ENCODE measurements around the gene CYS1.

Gene CYS1

DNA sequence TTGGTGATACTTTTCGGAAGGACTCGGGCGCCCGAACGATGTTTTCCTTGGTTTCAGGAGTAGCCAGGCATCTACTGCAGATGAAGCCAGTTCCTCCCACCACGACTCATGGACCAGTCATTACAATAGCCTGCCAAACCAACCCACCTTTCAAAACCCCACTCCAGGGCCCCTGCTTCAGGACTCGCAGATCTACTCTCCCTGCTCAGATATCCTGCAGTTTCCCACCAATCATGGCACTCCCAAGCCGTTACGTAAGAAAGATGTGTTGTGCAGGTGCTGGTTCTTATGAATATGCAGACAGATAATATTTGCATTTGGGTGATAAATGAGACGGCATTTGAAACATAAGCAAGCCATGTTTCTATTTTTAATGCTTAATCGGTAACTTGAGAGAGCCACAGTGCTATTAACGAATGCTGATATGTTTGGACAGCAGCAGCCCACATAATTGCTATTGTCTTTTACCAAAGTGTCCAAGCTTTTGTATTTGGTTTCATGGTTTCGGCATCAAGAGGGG lies 3.5 kb upstream of the CYS1 start:
- no peaks in the 10 kb centered on the region for H3K9me3 ChIP-seq (ENCODE audit: insufficient read depth, low read length)
- H3K4me1 ChIP-seq (ENCODE audit: insufficient read depth, insufficient read length), result no peaks in the 10 kb centered on the region
- H3K4me3 ChIP-seq (ENCODE audit: insufficient read length, low read depth), result no peak overlapping the region
- H3K9ac ChIP-seq (ENCODE audit: insufficient read length, low read depth), result no peak overlapping the region
- DNase-seq (ENCODE audit: low read depth, low spot score), result no peak
- no peaks in the 10 kb centered on the region for H3K36me3 ChIP-seq (ENCODE audit: insufficient read depth, insufficient read length, low read length)
- TF ChIP-seq YY1 (IDR thresholded peaks at IDR 0.05; ENCODE audit: insufficient read depth, insufficient read length) (no peak), ZNF274 (IDR thresholded peaks at IDR 0.05; ENCODE audit: low read depth, low read length) (no peak), SUZ12 (IDR thresholded peaks at IDR 0.05; ENCODE audit: extremely low read depth, insufficient read depth, insufficient read length) (no peak)
- H3K27me3 ChIP-seq (ENCODE audit: insufficient read depth, insufficient read length), result peaks cover 17% of the 10 kb centered on the region

DNA sequence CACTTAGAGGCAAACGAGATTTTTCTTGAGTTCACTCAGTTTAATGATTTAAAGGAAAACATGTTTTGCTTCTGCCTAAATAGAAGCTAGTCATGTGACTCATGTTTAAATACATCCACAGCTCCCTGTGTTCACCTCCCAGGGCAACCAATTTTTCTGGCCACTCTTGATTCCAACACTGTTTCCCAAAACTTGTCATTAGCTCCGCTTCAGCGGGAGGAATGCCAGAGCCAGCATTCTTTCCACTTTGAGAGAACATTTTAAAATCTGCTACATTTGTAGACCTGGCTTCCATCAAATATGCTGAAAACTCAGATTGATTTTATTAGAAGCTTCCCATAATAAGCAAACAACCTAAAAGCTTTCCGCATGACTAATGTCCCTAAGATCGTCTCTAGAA lies 2.8 kb upstream of the CYS1 start:
- DNase-seq (ENCODE audit: low read depth, low spot score), result no peak
- no peaks in the 10 kb centered on the region for H3K4me1 ChIP-seq (ENCODE audit: insufficient read depth, insufficient read length)
- TF ChIP-seq YY1 (IDR thresholded peaks at IDR 0.05; ENCODE audit: insufficient read depth, insufficient read length) (no peak), ZNF274 (IDR thresholded peaks at IDR 0.05; ENCODE audit: low read depth, low read length) (no peak), SUZ12 (IDR thresholded peaks at IDR 0.05; ENCODE audit: extremely low read depth, insufficient read depth, insufficient read length) (no peak)
- peaks cover 24% of the 10 kb centered on the region for H3K27me3 ChIP-seq (ENCODE audit: insufficient read depth, insufficient read length)
- no peak overlapping the region for H3K9ac ChIP-seq (ENCODE audit: insufficient read length, low read depth)
- H3K36me3 ChIP-seq (ENCODE audit: insufficient read depth, insufficient read length, low read length), result no peaks in the 10 kb centered on the region
- H3K9me3 ChIP-seq (ENCODE audit: insufficient read depth, low read length), result no peaks in the 10 kb centered on the region
- H3K4me3 ChIP-seq (ENCODE audit: insufficient read length, low read depth), result no peak overlapping the region

DNA sequence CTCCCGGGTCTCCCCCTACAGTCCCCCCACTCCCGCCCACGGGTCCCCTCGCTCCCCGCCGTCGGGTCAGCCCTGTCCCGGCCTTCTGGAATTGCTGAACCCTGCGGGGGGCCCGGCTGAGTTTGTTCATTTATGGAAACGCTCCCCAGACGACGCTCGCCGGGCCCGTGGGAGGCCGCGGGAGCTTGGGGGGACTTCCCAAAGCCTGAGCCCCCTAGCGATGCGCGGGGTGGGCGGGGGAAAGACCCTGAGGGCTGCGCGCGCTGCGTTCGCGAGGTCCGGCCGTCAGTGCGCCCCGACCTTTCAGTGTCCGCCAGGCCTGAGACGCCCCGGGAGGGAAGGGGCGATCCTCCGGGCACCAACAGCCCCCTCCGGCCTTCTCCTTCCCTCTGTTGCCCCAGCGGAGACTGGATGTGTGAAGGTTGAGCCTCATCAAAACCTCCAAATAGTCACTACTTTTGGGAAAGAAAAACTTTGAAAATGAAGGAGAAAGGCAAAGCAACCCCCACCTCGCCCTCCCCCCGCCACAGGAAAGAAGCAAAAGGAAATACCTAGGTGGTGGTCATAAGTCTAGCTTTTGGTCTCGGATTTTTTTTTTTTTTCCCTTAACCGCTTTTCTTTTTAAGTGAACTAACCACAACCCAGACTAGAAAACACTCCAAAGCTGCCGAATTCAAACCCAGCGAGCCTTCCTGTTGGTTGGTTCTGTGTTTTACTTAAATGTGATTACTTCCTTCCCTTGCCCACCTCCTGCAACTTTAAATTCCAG lies 509 bp upstream of the CYS1 start:
- Histone ChIP-seq H3K36me3 (ENCODE audit: insufficient read depth, insufficient read length, low read length) (no peaks in the 10 kb centered on the region), H3K9me3 (ENCODE audit: insufficient read depth, low read length) (no peaks in the 10 kb centered on the region), H3K9ac (ENCODE audit: insufficient read length, low read depth) (peak overlapping the region; percentile 32), H3K4me3 (ENCODE audit: insufficient read length, low read depth) (peak overlapping the region; percentile 26), H3K27me3 (ENCODE audit: insufficient read depth, insufficient read length) (peaks cover 32% of the 10 kb centered on the region), H3K4me1 (ENCODE audit: insufficient read depth, insufficient read length) (no peaks in the 10 kb centered on the region)
- DNase-seq (ENCODE audit: low read depth, low spot score), result no peak
- TF ChIP-seq ZNF274 (IDR thresholded peaks at IDR 0.05; ENCODE audit: low read depth, low read length), result no peak
- TF ChIP-seq YY1 (IDR thresholded peaks at IDR 0.05; ENCODE audit: insufficient read depth, insufficient read length), result no peak
- TF ChIP-seq SUZ12 (IDR thresholded peaks at IDR 0.05; ENCODE audit: extremely low read depth, insufficient read depth, insufficient read length), result no peak

DNA sequence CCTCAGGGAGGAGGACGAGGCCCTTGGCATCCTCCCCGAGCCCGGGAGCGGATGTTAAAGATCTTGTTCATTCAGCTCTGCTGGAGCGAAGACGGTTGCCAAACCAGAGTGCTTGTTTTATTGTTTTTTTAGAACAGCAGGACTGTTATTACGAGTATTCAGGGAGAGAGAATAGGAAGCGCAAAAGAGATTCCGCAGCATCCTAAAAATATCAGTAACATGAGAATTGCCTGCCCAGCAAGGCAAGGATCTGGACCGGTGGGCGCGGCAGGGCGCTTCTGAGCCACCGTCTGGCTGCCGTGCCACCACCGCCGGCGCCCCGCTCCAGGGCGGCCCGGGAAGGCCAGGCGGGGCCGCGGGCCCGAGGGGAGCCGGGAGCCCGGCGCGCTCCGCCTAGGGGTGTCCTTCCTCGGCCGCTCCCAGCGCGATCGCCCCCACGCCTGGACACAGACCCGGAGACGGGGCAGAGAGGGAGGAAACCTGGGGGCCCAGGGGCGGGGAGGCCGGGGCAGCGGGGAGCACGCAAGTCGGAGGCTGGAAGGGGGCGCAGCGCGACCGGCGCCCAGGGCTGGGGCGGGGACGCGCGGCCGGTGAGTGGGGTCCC lies 843 bp downstream of the CYS1 start:
- H3K9me3 ChIP-seq (ENCODE audit: insufficient read depth, low read length), result no peaks in the 10 kb centered on the region
- H3K9ac ChIP-seq (ENCODE audit: insufficient read length, low read depth), result peak overlapping the region; percentile 50
- TF ChIP-seq YY1 (IDR thresholded peaks at IDR 0.05; ENCODE audit: insufficient read depth, insufficient read length), result no peak
- no peak for TF ChIP-seq ZNF274 (IDR thresholded peaks at IDR 0.05; ENCODE audit: low read depth, low read length)
- TF ChIP-seq SUZ12 (IDR thresholded peaks at IDR 0.05; ENCODE audit: extremely low read depth, insufficient read depth, insufficient read length), result no peak
- peak overlapping the region; percentile 36 for H3K4me3 ChIP-seq (ENCODE audit: insufficient read length, low read depth)
- no peak for DNase-seq (ENCODE audit: low read depth, low spot score)
- peaks cover 32% of the 10 kb centered on the region for H3K27me3 ChIP-seq (ENCODE audit: insufficient read depth, insufficient read length)
- no peaks in the 10 kb centered on the region for H3K4me1 ChIP-seq (ENCODE audit: insufficient read depth, insufficient read length)
- H3K36me3 ChIP-seq (ENCODE audit: insufficient read depth, insufficient read length, low read length), result no peaks in the 10 kb centered on the region

DNA sequence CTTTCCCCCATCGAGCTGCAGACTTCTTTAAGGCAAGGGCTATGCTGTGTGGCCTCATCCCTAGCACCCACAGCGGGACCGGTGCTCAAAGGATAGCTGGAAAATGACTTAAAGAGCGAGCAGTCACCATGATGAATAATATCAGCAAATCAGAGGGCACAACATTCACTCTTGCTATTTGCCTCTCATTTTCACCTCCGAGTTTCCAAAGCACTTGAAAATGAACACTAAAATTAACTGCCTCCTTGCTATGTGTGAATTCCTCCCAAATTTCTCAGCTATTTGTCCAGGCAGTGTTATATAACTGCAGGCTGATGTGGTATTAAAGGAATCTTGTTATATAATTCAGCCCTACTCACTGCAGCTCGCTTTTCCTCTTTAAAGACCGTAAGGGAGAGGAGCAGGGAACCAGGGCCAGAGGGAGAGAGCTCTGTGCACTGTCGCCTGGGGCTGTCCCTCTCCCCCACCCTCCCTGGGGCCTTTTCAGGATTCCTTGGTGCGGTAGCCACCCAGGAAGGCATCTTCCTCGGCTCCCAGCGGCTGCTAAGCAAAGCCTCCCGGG lies 1.4 kb downstream of the CYS1 start:
- no peak for TF ChIP-seq YY1 (IDR thresholded peaks at IDR 0.05; ENCODE audit: insufficient read depth, insufficient read length)
- no peak for TF ChIP-seq SUZ12 (IDR thresholded peaks at IDR 0.05; ENCODE audit: extremely low read depth, insufficient read depth, insufficient read length)
- no peak for TF ChIP-seq ZNF274 (IDR thresholded peaks at IDR 0.05; ENCODE audit: low read depth, low read length)
- DNase-seq (ENCODE audit: low read depth, low spot score), result no peak
- H3K27me3 ChIP-seq (ENCODE audit: insufficient read depth, insufficient read length), result peaks cover 32% of the 10 kb centered on the region
- peak overlapping the region; percentile 50 for H3K9ac ChIP-seq (ENCODE audit: insufficient read length, low read depth)
- H3K9me3 ChIP-seq (ENCODE audit: insufficient read depth, low read length), result no peaks in the 10 kb centered on the region
- H3K36me3 ChIP-seq (ENCODE audit: insufficient read depth, insufficient read length, low read length), result no peaks in the 10 kb centered on the region
- H3K4me3 ChIP-seq (ENCODE audit: insufficient read length, low read depth), result peak overlapping the region; percentile 36
- no peaks in the 10 kb centered on the region for H3K4me1 ChIP-seq (ENCODE audit: insufficient read depth, insufficient read length)

DNA sequence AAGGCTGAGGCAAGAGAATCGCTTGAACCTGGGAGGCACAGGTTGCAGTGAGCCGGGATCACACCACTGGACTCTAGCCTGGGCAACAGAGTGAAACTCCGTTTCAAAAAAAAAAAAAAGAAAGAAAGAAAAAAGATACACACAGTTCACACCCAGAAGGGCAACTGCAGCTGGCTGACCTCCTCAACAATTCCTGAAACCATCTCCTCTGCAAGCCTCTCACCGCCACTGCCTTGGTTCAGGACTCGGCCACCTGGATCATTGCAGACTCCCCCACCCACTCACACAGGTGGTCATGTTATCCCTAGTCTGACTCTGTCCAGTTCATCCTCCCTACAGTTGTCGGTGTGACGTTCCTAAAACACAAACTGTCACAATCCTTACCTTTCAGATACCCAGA lies 2.2 kb downstream of the CYS1 start:
- Histone ChIP-seq H3K27me3 (ENCODE audit: insufficient read depth, insufficient read length) (peaks cover 32% of the 10 kb centered on the region), H3K9me3 (ENCODE audit: insufficient read depth, low read length) (no peaks in the 10 kb centered on the region), H3K4me1 (ENCODE audit: insufficient read depth, insufficient read length) (peaks cover 2% of the 10 kb centered on the region), H3K4me3 (ENCODE audit: insufficient read length, low read depth) (no peak overlapping the region), H3K36me3 (ENCODE audit: insufficient read depth, insufficient read length, low read length) (no peaks in the 10 kb centered on the region), H3K9ac (ENCODE audit: insufficient read length, low read depth) (no peak overlapping the region)
- TF ChIP-seq YY1 (IDR thresholded peaks at IDR 0.05; ENCODE audit: insufficient read depth, insufficient read length), result no peak
- no peak for TF ChIP-seq SUZ12 (IDR thresholded peaks at IDR 0.05; ENCODE audit: extremely low read depth, insufficient read depth, insufficient read length)
- TF ChIP-seq ZNF274 (IDR thresholded peaks at IDR 0.05; ENCODE audit: low read depth, low read length), result no peak
- DNase-seq (ENCODE audit: low read depth, low spot score), result no peak

DNA sequence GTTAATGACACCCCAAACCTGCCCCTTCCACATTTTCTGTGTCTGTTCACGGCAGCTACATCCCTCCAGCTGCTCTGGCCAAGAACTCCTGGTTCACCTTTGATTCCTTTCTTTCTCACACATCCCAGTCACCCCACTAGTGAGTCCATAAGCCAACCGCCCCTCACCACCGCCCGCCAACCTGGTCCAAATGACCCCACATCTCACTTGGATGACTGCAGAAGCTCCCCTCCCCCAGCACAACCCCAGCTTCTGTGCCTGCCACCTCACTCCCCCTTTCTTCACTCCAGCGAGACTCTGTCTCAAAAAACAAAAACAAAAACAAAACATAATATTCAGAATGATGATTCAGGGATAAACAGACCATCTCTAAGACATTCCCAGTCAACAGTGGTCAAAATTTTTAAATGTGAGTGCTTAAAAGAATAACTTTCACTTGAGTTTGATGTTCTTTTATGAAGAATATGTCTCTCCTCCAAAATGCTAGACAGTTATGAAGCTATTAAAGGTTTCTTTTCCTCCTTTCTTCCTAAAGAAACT lies 3.2 kb downstream of the CYS1 start:
- no peak overlapping the region for H3K9ac ChIP-seq (ENCODE audit: insufficient read length, low read depth)
- no peak for DNase-seq (ENCODE audit: low read depth, low spot score)
- no peak overlapping the region for H3K4me3 ChIP-seq (ENCODE audit: insufficient read length, low read depth)
- no peaks in the 10 kb centered on the region for H3K36me3 ChIP-seq (ENCODE audit: insufficient read depth, insufficient read length, low read length)
- H3K9me3 ChIP-seq (ENCODE audit: insufficient read depth, low read length), result no peaks in the 10 kb centered on the region
- no peak for TF ChIP-seq SUZ12 (IDR thresholded peaks at IDR 0.05; ENCODE audit: extremely low read depth, insufficient read depth, insufficient read length)
- TF ChIP-seq ZNF274 (IDR thresholded peaks at IDR 0.05; ENCODE audit: low read depth, low read length), result no peak
- TF ChIP-seq YY1 (IDR thresholded peaks at IDR 0.05; ENCODE audit: insufficient read depth, insufficient read length), result no peak
- H3K27me3 ChIP-seq (ENCODE audit: insufficient read depth, insufficient read length), result peaks cover 32% of the 10 kb centered on the region
- peaks cover 3% of the 10 kb centered on the region for H3K4me1 ChIP-seq (ENCODE audit: insufficient read depth, insufficient read length)

All from NT2/D1 (cell line).